H1 (cell line): ENCODE results near the gene KCNH1. TPM values are rescaled to one million over a fixed set of nuclear protein-coding genes. Genes with fewer than 3 reads are reported as not detected.

Experiments
- CTCF ChIA-PET: fragments of 300-600 bp; sonication (Branson Sonifier 250); formaldehyde crosslinking; loops from one replicate; lab custom pipeline; 2021; ENCODE audit not compliant: partially characterized antibody; lab: Charles Lee
- POLR2A ChIA-PET: fragments of 300-600 bp; sonication (Branson Sonifier 250); formaldehyde crosslinking; loops from one replicate; lab custom pipeline; 2021; ENCODE audit warnings: inconsistent platforms; ENCODE audit not compliant: partially characterized antibody; lab: Charles Lee
- DNase-seq, 2 experiments: peaks; one replicate each; pipeline versions ENCODE4 v3.0.0 to v3.0.0-alpha.2; 2010 to 2022; ENCODE audit warnings: low spot score in 2 of 2, low read depth in 1 of 2, mixed read lengths in 1 of 2
- FAIRE-seq: peaks from 2 replicates; lab custom pipeline; 2011; peaks lifted over from hg19 to GRCh38; lab: Jason Lieb, UNC
- H2AFZ ChIP-seq: 2 replicates; pipeline ENCODE4 v1.8.1; 2012; ENCODE audit warnings: low read length, inconsistent platforms
- H2AK5ac ChIP-seq: 2 replicates; pipeline ENCODE4 v1.6.1; 2013; ENCODE audit warnings: low read depth, low read length
- H2BK120ac ChIP-seq: replicated peaks from 2 replicates; pipeline ENCODE3; 2013; ENCODE audit warnings: low read depth, low read length, inconsistent platforms
- H2BK12ac ChIP-seq: 2 replicates; pipeline ENCODE4 v1.6.1; 2013; ENCODE audit warnings: low read depth, low read length
- H2BK15ac ChIP-seq: 2 replicates; pipeline ENCODE4 v1.6.1; 2013; ENCODE audit warnings: low read length
- H2BK20ac ChIP-seq: 2 replicates; pipeline ENCODE4 v1.6.1; 2013; ENCODE audit warnings: low read length
- H2BK5ac ChIP-seq: 2 replicates; pipeline ENCODE4 v1.6.1; 2013; ENCODE audit warnings: low read depth, low read length
- H3K14ac ChIP-seq: 2 replicates; pipeline ENCODE4 v1.6.1; 2013; ENCODE audit warnings: inconsistent platforms; ENCODE audit not compliant: insufficient read length
- H3K18ac ChIP-seq: 2 replicates; pipeline ENCODE4 v1.6.1; 2013; ENCODE audit warnings: low read length; ENCODE audit errors: extremely low read depth
- H3K23ac ChIP-seq: 2 replicates; pipeline ENCODE4 v1.6.1; 2013; ENCODE audit warnings: inconsistent platforms; ENCODE audit not compliant: insufficient read length
- H3K23me2 ChIP-seq: 2 replicates; pipeline ENCODE4 v1.6.1; 2013; ENCODE audit warnings: low read depth, low read length
- H3K27ac ChIP-seq: 2 replicates; pipeline ENCODE4 v1.6.1; 2011; ENCODE audit warnings: low read depth, low read length, inconsistent platforms
- H3K27me3 ChIP-seq, 4 experiments: replicated peaks in 1 of 4; 1 replicate in 1 of 4; 2 replicates in 3 of 4; pipeline versions ENCODE4 v1.6.1 to v1.8.1; 2011 to 2013; ENCODE audit warnings: low read length in 3 of 4, mild to moderate bottlenecking in 3 of 4, inconsistent platforms in 2 of 4, mixed read lengths in 2 of 4, moderate library complexity in 1 of 4; ENCODE audit not compliant: control insufficient read depth in 3 of 4, insufficient read depth in 3 of 4; ENCODE audit errors: extremely low read depth in 1 of 4
- H3K36me3 ChIP-seq, 4 experiments: 2 replicates each; pipeline versions ENCODE4 v1.6.1 to v1.8.1; 2011 to 2013; ENCODE audit warnings: mild to moderate bottlenecking in 4 of 4, low read length in 3 of 4, moderate library complexity in 2 of 4, control low read depth in 1 of 4, inconsistent platforms in 1 of 4; ENCODE audit not compliant: insufficient read depth in 4 of 4, control insufficient read depth in 2 of 4
- H3K4ac ChIP-seq: replicated peaks from 2 replicates; pipeline ENCODE3; 2013; ENCODE audit warnings: low read length, low read depth, mixed read lengths, inconsistent platforms; ENCODE audit not compliant: insufficient read length
- H3K4me1 ChIP-seq, 4 experiments: replicated peaks in 1 of 4; 1 replicate in 1 of 4; 2 replicates in 3 of 4; pipeline versions ENCODE4 v1.6.1 to v1.8.1; 2011 to 2013; ENCODE audit warnings: low read length in 3 of 4, inconsistent platforms in 2 of 4, mixed read lengths in 1 of 4; ENCODE audit not compliant: insufficient read depth in 4 of 4, control insufficient read depth in 3 of 4
- H3K4me2 ChIP-seq, 2 experiments: 2 replicates each; pipeline versions ENCODE4 v1.6.1 to v1.8.1; 2011 to 2013; ENCODE audit warnings: low read depth in 2 of 2, low read length in 2 of 2, control low read depth in 1 of 2, inconsistent platforms in 1 of 2, mild to moderate bottlenecking in 1 of 2; ENCODE audit not compliant: insufficient read depth in 1 of 2
- H3K4me3 ChIP-seq, 4 experiments: fragments of 200-600, 300-600 bp in 1 of 4; sonication (generic), shearing (Covaris generic), sonication (Bioruptor Twin) in 1 of 4; 2 replicates each; pipeline versions ENCODE4 v1.5.1 to v1.8.1; 2011 to 2016; ENCODE audit warnings: low read length in 4 of 4, low read depth in 3 of 4, control low read depth in 2 of 4, inconsistent platforms in 2 of 4, mild to moderate bottlenecking in 2 of 4, mixed read lengths in 1 of 4, moderate library complexity in 1 of 4; ENCODE audit not compliant: insufficient read depth in 2 of 4; ENCODE audit errors: extremely low read depth in 1 of 4
- H3K56ac ChIP-seq: replicated peaks from 2 replicates; pipeline ENCODE3; 2013; ENCODE audit warnings: low read depth, mild to moderate bottlenecking, mixed read lengths, low read length, inconsistent platforms; ENCODE audit not compliant: insufficient read length
- H3K79me1 ChIP-seq: 2 replicates; pipeline ENCODE4 v1.6.1; 2013; ENCODE audit warnings: low read depth, low read length, control low read depth
- H3K79me2 ChIP-seq, 2 experiments: 2 replicates each; pipeline versions ENCODE4 v1.6.1 to v1.8.1; 2012 to 2013; ENCODE audit warnings: low read length in 2 of 2, mild to moderate bottlenecking in 2 of 2, inconsistent platforms in 1 of 2; ENCODE audit not compliant: insufficient read depth in 2 of 2, control insufficient read depth in 1 of 2
- H3K9ac ChIP-seq, 4 experiments: replicated peaks in 1 of 4; 1 replicate in 1 of 4; 2 replicates in 3 of 4; pipeline versions ENCODE4 v1.6.1 to v1.8.1; 2011 to 2013; ENCODE audit warnings: low read depth in 3 of 4, low read length in 3 of 4, control low read depth in 2 of 4, mild to moderate bottlenecking in 2 of 4, moderate library complexity in 2 of 4, inconsistent platforms in 1 of 4; ENCODE audit errors: extremely low read depth in 1 of 4
- H3K9me3 ChIP-seq, 2 experiments: 2 replicates each; pipeline versions ENCODE4 v1.6.1 to v1.8.1; 2012 to 2013; ENCODE audit warnings: mild to moderate bottlenecking in 2 of 2, moderate library complexity in 2 of 2, control low read depth in 1 of 2, inconsistent platforms in 1 of 2, low read depth in 1 of 2, low read length in 1 of 2, mixed read lengths in 1 of 2; ENCODE audit not compliant: insufficient read depth in 2 of 2
- H4K20me1 ChIP-seq, 2 experiments: replicated peaks in 1 of 2; 2 replicates each; pipeline versions ENCODE3 to v1.8.1; 2011 to 2013; ENCODE audit warnings: inconsistent platforms in 2 of 2, low read length in 2 of 2, mild to moderate bottlenecking in 1 of 2; ENCODE audit not compliant: insufficient read depth in 2 of 2, control insufficient read depth in 1 of 2
- H4K5ac ChIP-seq: 2 replicates; pipeline ENCODE4 v1.6.1; 2013; ENCODE audit warnings: low read length, low read depth, mixed read lengths, inconsistent platforms; ENCODE audit not compliant: insufficient read length
- H4K8ac ChIP-seq: 2 replicates; pipeline ENCODE4 v1.8.0; 2013; ENCODE audit warnings: mild to moderate bottlenecking, moderate library complexity, low read length, inconsistent platforms; ENCODE audit not compliant: insufficient read depth; ENCODE audit errors: extremely low read depth
- H4K91ac ChIP-seq: replicated peaks from 2 replicates; pipeline ENCODE3; 2013; ENCODE audit warnings: low read length, mixed read lengths, inconsistent platforms; ENCODE audit not compliant: insufficient read length
- CBX5 ChIP-seq: fragments of 300-800, 300-1000 bp; sonication (generic); IDR thresholded peaks from 2 replicates; pipeline ENCODE4 v1.7.1; 2016; ENCODE audit warnings: antibody characterized with exemption, low read length, low read depth
- EZH2 ChIP-seq: fragments of 200-600 bp; sonication (generic); IDR thresholded peaks from 2 replicates; pipeline ENCODE4 v1.7.1; 2012; ENCODE audit warnings: low read depth, mild to moderate bottlenecking, moderate library complexity, low read length, inconsistent platforms; ENCODE audit not compliant: severe bottlenecking
- NANOG ChIP-seq: IDR thresholded peaks from 2 replicates; pipeline ENCODE4 v1.6.1; 2011; ENCODE audit warnings: low read length, low read depth, mild to moderate bottlenecking, inconsistent platforms; ENCODE audit not compliant: insufficient read depth, poor library complexity, severe bottlenecking
- RAD21 ChIP-seq, 2 experiments: IDR thresholded peaks in 1 of 2; conservative IDR thresholded peaks in 1 of 2; 2 replicates each; pipeline ENCODE4 v1.6.1; 2011; ENCODE audit warnings: low read depth in 2 of 2, low read length in 2 of 2, improper control_type of control experiment in 1 of 2, inconsistent platforms in 1 of 2, mild to moderate bottlenecking in 1 of 2, moderate library complexity in 1 of 2
- SP1 ChIP-seq: IDR thresholded peaks from 2 replicates; pipeline ENCODE4 v1.6.1; 2011; ENCODE audit warnings: low read depth, low read length
- WGBS, 2 experiments: shearing (Covaris generic) in 1 of 2; methylation state at CpG; one replicate each; pipeline versions ENCODE4 v1.1.6 to v1.1.7; 2013 to 2015; ENCODE audit warnings: low lambda C conversion rate in 2 of 2, mixed read lengths in 2 of 2, inconsistent platforms in 1 of 2, low coverage in 1 of 2, missing lambda C conversion rate in 1 of 2; ENCODE audit not compliant: insufficient replicate concordance in 2 of 2, insufficient coverage in 1 of 2, insufficient read length in 1 of 2; ENCODE audit errors: extremely low coverage in 1 of 2, missing lambda C conversion rate in 1 of 2; 5-methylcytosine and 5-hydroxymethylcytosine counted together
- polyA plus RNA-seq, 7 experiments: library from polyadenylated mRNA; depleted of rRNA in 3 of 7; stranded (reverse) in 5 of 7; unstranded in 2 of 7; fragments of >200 nt in 5 of 7; fragments of 200-250 nt in 2 of 7; gene quantifications; 1 replicate in 5 of 7; 2 replicates in 1 of 7; 4 replicates in 1 of 7; pipeline versions ENCODE4 v1.2.1 to v1.2.3, GENCODE V29; 2011 to 2013; ENCODE audit warnings: missing spikeins in 2 of 7, mixed read lengths in 2 of 7
- total RNA-seq: library from RNA; stranded (reverse); fragmentation: NEBNext Ultra II Directional; extraction: Animal tissue kit (Norgen Biotek cat#: 25700); gene quantifications from 2 replicates; pipeline ENCODE4 v1.2.1, GENCODE V29; 2021

KCNH1 gene
- total and polyA plus RNA-seq, 2 of the 8 experiments (the other 6 are each of a cell fraction or from before 2014, with no cell fraction given), result 0.27 to 0.34 TPM

- no peak overlapping the region for H3K4me3 ChIP-seq
- no peak overlapping the region for H3K27ac ChIP-seq
- ChIA-PET POLR2A (no interaction called here), CTCF (interaction anchor here (1.3 kb wide), 1 partner anchor 699 kb away, joined by 3 read pairs; no protein-coding TSS in a partner anchor)
- no peak overlapping the region for H3K23ac ChIP-seq
- no peaks in the 10 kb centered on the region for H4K20me1 ChIP-seq
- H3K9ac ChIP-seq, result no peak overlapping the region
- H2BK120ac ChIP-seq, result no peak overlapping the region
- no peaks in the 10 kb centered on the region for H3K36me3 ChIP-seq
- H2BK20ac ChIP-seq, result no peak overlapping the region
- TF ChIP-seq RAD21 (IDR thresholded peaks at IDR 0.05 in 1 of 2, conservative IDR thresholded peaks at IDR 0.05 in 1 of 2; ENCODE audit: low read depth in 2 of 2, low read length in 2 of 2), result no peak
- no peak for TF ChIP-seq SP1
- no peak for TF ChIP-seq CBX5
- no peak for TF ChIP-seq NANOG
- no peak for TF ChIP-seq EZH2
- H3K56ac ChIP-seq, result no peak overlapping the region
- H3K27me3 ChIP-seq, result no peaks in the 10 kb centered on the region
- no peak for FAIRE-seq
- no peak overlapping the region for H2BK12ac ChIP-seq
- no peak overlapping the region for H2BK15ac ChIP-seq
- no peak overlapping the region for H2BK5ac ChIP-seq
- 0 out of 4 replicates have a peak, but pooled peaks cover 0 to 6% of the 10 kb centered on the region in 2 experiments for H3K9me3 ChIP-seq
- DNase-seq, result no peak
- H3K23me2 ChIP-seq, result no peaks in the 10 kb centered on the region
- no peak overlapping the region for H3K18ac ChIP-seq
- H3K4me1 ChIP-seq, result no peaks in the 10 kb centered on the region
- H3K79me2 ChIP-seq, result no peaks in the 10 kb centered on the region
- no peak overlapping the region for H2AFZ ChIP-seq
- H3K4ac ChIP-seq, result no peak overlapping the region
- no peak overlapping the region for H3K14ac ChIP-seq
- 82% methylated on average over 1 of the region's 1 CpG; no CpG with 5 or more reads in 1 of the 2 experiments for WGBS, 2 experiments
- H4K91ac ChIP-seq, result no peak overlapping the region
- no peak overlapping the region for H4K5ac ChIP-seq
- no peak overlapping the region for H2AK5ac ChIP-seq
- no peak overlapping the region for H3K4me2 ChIP-seq
- no peak overlapping the region for H4K8ac ChIP-seq
- no peaks in the 10 kb centered on the region for H3K79me1 ChIP-seq
Observed at GRCh38 chr1:211153932-211154331, 20.0 kb upstream of the KCNH1 start.
